ENCODE results near the gene MX1.
"Not testable (repeated sequence)": the region's sequence is repeated elsewhere in the genome, so short reads cannot be mapped to it uniquely, and the experiment has no call there.

The MX1 gene

GRCh38 chr21:41407541-41408460, 18.2 kb upstream of the MX1 start:
- DNase-seq (ENCODE audit: low read depth in 2 of 2) = no peak

GRCh38 chr21:41410361-41410760, 15.7 kb upstream of the MX1 start:
- no peak for DNase-seq (ENCODE audit: low read depth in 2 of 2)

- no peak for DNase-seq (ENCODE audit: low read depth in 2 of 2)
These were observed 15.1 kb upstream of the MX1 start for GRCh38 chr21:41410767-41411448.

- no peak for DNase-seq (ENCODE audit: low read depth in 2 of 2)
These were observed 14.5 kb upstream of the MX1 start for GRCh38 chr21:41411449-41412089.

GRCh38 chr21:41417505-41417904, 8.5 kb upstream of the MX1 start:
- DNase-seq (ENCODE audit: low read depth in 2 of 2) = not testable (repeated sequence)

GRCh38 chr21:41418393-41418792, 7.6 kb upstream of the MX1 start:
- DNase-seq (ENCODE audit: low read depth in 2 of 2) = no peak

GRCh38 chr21:41418956-41419680, 6.9 kb upstream of the MX1 start:
- DNase-seq (ENCODE audit: low read depth in 2 of 2) = no peak

GRCh38 chr21:41419921-41420862, 5.8 kb upstream of the MX1 start:
- peak; percentile 21 to 56 for DNase-seq (ENCODE audit: low read depth in 2 of 2)

- not testable (repeated sequence) for DNase-seq (ENCODE audit: low read depth in 2 of 2)
These were observed 5.0 kb upstream of the MX1 start for GRCh38 chr21:41420998-41421397.

GRCh38 chr21:41422546-41423304, 3.3 kb upstream of the MX1 start:
- no peak for DNase-seq (ENCODE audit: low read depth in 2 of 2)

- not testable (repeated sequence) for DNase-seq (ENCODE audit: low read depth in 2 of 2)
These were observed 2.8 kb upstream of the MX1 start for GRCh38 chr21:41423305-41423636.

- no peak for DNase-seq (ENCODE audit: low read depth in 2 of 2)
These were observed 468 bp upstream of the MX1 start for GRCh38 chr21:41425588-41425953.

- no peak for DNase-seq (ENCODE audit: low read depth in 2 of 2)
These were observed 801 bp downstream of the MX1 start for GRCh38 chr21:41426676-41427404.

- DNase-seq (ENCODE audit: low read depth in 2 of 2) = no peak
These were observed 1.5 kb downstream of the MX1 start for GRCh38 chr21:41427556-41427955.

GRCh38 chr21:41428311-41428710, 2.3 kb downstream of the MX1 start:
- DNase-seq (ENCODE audit: low read depth in 2 of 2) = no peak

- no peak for DNase-seq (ENCODE audit: low read depth in 2 of 2)
These were observed 2.8 kb downstream of the MX1 start for GRCh38 chr21:41428847-41429246.

- no peak for DNase-seq (ENCODE audit: low read depth in 2 of 2)
These were observed 3.3 kb downstream of the MX1 start for GRCh38 chr21:41429305-41429704.

GRCh38 chr21:41429925-41430491, 4.0 kb downstream of the MX1 start:
- no peak for DNase-seq (ENCODE audit: low read depth in 2 of 2)

Data from stimulated activated CD8-positive, alpha-beta memory T cell treated with anti-CD3 and anti-CD28 coated beads, Interleukin-2, amount 100 ng/mL, for 1 hour (primary cell).